Dermis blood vessel endothelial cell (primary cell): ENCODE data around the gene ITGA4. TPM values are rescaled to one million over a fixed set of nuclear protein-coding genes. Genes with fewer than 3 reads are reported as not detected.

Experiments
- DNase-seq: peaks from one replicate; pipeline ENCODE4 v3.0.0; 2010
- total RNA-seq: library from RNA; depleted of rRNA; stranded (reverse); fragments of >200 nt; gene quantifications from 2 replicates; pipeline ENCODE4 v1.2.3, GENCODE V29; 2014

Gene ITGA4
- total RNA-seq, 1 donor from 2014 or later: 1.0 TPM

GRCh38 chr2:181576431-181576830, 119.2 kb downstream of the ITGA4 start:
- no peak for DNase-seq

GRCh38 chr2:181578829-181579228, 121.6 kb downstream of the ITGA4 start:
- no peak for DNase-seq

- no peak for DNase-seq
Observed at GRCh38 chr2:181581534-181581933, 124.3 kb downstream of the ITGA4 start.

- no peak for DNase-seq
Observed at GRCh38 chr2:181585732-181586131, 128.5 kb downstream of the ITGA4 start.

Other genes starting within 250 kb of the ITGA4 start
- not detected in 2 replicates for gene CERKL, start 199.7 kb downstream of the ITGA4 start, total RNA-seq
- not detected in 2 replicates for gene NEUROD1, start 223.1 kb downstream of the ITGA4 start, total RNA-seq